ENCODE data around the gene OR9I1. TPM values are rescaled to one million over a fixed set of nuclear protein-coding genes. Genes with fewer than 3 reads are reported as not detected.

OR9I1 gene
- polyA plus RNA-seq, 1 of the 3 experiments (the other 2 are of a cell fraction) = not detected

DNA sequence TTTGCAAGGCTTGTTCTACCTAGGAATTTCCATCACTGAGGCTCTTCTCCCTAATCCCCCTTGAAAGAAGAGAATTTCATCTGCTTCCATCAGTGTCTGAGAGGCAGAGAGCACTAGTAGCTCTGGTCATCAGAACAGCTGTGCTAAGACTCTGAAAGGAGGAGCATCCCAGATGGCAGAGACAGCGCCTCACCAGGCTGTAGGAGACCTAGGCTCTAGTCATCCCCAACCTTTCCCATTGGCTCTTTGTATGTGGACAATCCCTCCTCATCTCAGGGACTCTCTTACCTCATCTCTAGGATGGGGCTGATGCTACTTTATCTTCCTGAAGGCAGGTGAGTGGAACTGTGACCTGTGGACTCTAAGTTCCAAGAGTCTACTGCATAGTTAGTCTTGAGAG lies 8.8 kb upstream of the OR9I1 start:
- no peaks in the 10 kb centered on the region for H3K27me3 ChIP-seq (ENCODE audit: insufficient read depth)
- TF ChIP-seq FOSL2 (IDR thresholded peaks at IDR 0.05; ENCODE audit: borderline replicate concordance, low read depth) (no peak), TCF12 (IDR thresholded peaks at IDR 0.05) (no peak), TEAD4 (IDR thresholded peaks at IDR 0.05; ENCODE audit: borderline replicate concordance, insufficient read depth) (no peak), IRF3 (IDR thresholded peaks at IDR 0.05; ENCODE audit: low read depth, low read length) (no peak), CTCF (IDR thresholded peaks at IDR 0.05) (no peak), POLR2AphosphoS5 (IDR thresholded peaks at IDR 0.05; ENCODE audit: low read depth, low read length) (no peak), REST (IDR thresholded peaks at IDR 0.05; ENCODE audit: low read depth, low read length) (no peak), JUND (IDR thresholded peaks at IDR 0.05) (no peak), RFX5 (IDR thresholded peaks at IDR 0.05; ENCODE audit: low read length) (no peak)
- TF ChIP-seq, protein P1, sequence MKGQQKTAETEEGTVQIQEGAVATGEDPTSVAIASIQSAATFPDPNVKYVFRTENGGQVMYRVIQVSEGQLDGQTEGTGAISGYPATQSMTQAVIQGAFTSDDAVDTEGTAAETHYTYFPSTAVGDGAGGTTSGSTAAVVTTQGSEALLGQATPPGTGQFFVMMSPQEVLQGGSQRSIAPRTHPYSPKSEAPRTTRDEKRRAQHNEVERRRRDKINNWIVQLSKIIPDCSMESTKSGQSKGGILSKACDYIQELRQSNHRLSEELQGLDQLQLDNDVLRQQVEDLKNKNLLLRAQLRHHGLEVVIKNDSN (IDR thresholded peaks at IDR 0.05; ENCODE audit: borderline replicate concordance, low read depth) = no peak
- TF ChIP-seq, protein P2, sequence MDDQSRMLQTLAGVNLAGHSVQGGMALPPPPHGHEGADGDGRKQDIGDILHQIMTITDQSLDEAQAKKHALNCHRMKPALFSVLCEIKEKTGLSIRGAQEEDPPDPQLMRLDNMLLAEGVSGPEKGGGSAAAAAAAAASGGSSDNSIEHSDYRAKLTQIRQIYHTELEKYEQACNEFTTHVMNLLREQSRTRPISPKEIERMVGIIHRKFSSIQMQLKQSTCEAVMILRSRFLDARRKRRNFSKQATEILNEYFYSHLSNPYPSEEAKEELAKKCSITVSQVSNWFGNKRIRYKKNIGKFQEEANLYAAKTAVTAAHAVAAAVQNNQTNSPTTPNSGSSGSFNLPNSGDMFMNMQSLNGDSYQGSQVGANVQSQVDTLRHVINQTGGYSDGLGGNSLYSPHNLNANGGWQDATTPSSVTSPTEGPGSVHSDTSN (IDR thresholded peaks at IDR 0.05) = no peak
- TF ChIP-seq, protein P3, sequence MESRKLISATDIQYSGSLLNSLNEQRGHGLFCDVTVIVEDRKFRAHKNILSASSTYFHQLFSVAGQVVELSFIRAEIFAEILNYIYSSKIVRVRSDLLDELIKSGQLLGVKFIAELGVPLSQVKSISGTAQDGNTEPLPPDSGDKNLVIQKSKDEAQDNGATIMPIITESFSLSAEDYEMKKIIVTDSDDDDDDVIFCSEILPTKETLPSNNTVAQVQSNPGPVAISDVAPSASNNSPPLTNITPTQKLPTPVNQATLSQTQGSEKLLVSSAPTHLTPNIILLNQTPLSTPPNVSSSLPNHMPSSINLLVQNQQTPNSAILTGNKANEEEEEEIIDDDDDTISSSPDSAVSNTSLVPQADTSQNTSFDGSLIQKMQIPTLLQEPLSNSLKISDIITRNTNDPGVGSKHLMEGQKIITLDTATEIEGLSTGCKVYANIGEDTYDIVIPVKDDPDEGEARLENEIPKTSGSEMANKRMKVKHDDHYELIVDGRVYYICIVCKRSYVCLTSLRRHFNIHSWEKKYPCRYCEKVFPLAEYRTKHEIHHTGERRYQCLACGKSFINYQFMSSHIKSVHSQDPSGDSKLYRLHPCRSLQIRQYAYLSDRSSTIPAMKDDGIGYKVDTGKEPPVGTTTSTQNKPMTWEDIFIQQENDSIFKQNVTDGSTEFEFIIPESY (IDR thresholded peaks at IDR 0.05; ENCODE audit: borderline replicate concordance, low read depth) = no peak
- ChIA-PET POLR2A (no interaction called here), CTCF (no interaction called here)
- no peak overlapping the region for H3K9ac ChIP-seq
- H3K4me2 ChIP-seq = no peak overlapping the region
- H3F3A ChIP-seq (replicated peaks; ENCODE audit: insufficient read depth) = no peaks in the 10 kb centered on the region
- no peaks in the 10 kb centered on the region for H3K36me3 ChIP-seq (replicated peaks in 1 of 2; ENCODE audit: control insufficient read depth in 1 of 2, insufficient read depth in 2 of 2, low read length in 1 of 2)
- H3K9me2 ChIP-seq = no peaks in the 10 kb centered on the region
- no peaks in the 10 kb centered on the region for H4K20me1 ChIP-seq (ENCODE audit: insufficient read depth)
- WGBS (ENCODE audit: low lambda C conversion rate) = 0% methylated on average over 1 of the region's 1 CpG
- no peaks in the 10 kb centered on the region for H3K9me3 ChIP-seq
- H3K27ac ChIP-seq (ENCODE audit: low read depth in 2 of 2, low read length in 1 of 2) = no peak overlapping the region
- no peaks in the 10 kb centered on the region for H3K79me2 ChIP-seq (ENCODE audit: insufficient read depth)
- H3K4me3 ChIP-seq (ENCODE audit: low read depth in 2 of 2, low read length in 1 of 2) = no peak overlapping the region
- no peaks in the 10 kb centered on the region for H3K4me1 ChIP-seq (ENCODE audit: control insufficient read depth in 1 of 2, insufficient read depth in 2 of 2, low read depth in 1 of 2, low read length in 1 of 2)
- no peak overlapping the region for H2AFZ ChIP-seq (ENCODE audit: low read depth)
- no peak for DNase-seq
